Peyer's patch (tissue), 4 donors: ENCODE measurements around the gene MSI2.

Experiments
- POLR2A ChIP-seq, 2 donors: fragments of 450-650 bp; IDR thresholded peaks; one replicate each; pipeline ENCODE4 v1.5.1; 2017; ENCODE audit warnings: antibody characterized with exemption in 2 of 2, mild to moderate bottlenecking in 2 of 2, moderate library complexity in 2 of 2
- TF ChIP-seq, protein P1 (sequence below), 6 experiments: fragments of 450-650 bp in 4 of 6; fragments of 200-600 bp in 2 of 6; sonication (generic) in 1 of 6; IDR thresholded peaks; one replicate each; pipeline ENCODE4 v1.5.1; 2017 to 2019; ENCODE audit warnings: antibody characterized with exemption in 6 of 6, mild to moderate bottlenecking in 3 of 6, moderate library complexity in 1 of 6

DNA sequence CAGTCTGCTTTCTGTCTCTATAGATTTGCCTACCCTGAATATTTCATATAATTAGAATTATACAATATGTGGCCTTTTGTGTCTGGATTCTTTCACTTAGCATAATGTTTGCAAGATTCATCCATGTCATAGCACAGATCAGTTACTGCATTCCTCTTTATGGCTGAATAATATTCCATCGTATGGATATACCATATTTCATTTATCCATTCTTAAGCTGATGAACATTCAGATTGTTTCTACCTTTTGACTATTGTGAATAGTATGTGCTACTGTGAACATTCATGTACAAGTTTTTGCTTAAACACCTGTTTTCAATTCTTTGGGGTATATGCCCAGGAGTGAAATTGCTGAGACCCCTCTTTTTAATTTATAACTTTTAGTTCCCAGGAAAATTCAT, 49.4 kb upstream of the MSI2 start:
- TF ChIP-seq, protein P1, sequence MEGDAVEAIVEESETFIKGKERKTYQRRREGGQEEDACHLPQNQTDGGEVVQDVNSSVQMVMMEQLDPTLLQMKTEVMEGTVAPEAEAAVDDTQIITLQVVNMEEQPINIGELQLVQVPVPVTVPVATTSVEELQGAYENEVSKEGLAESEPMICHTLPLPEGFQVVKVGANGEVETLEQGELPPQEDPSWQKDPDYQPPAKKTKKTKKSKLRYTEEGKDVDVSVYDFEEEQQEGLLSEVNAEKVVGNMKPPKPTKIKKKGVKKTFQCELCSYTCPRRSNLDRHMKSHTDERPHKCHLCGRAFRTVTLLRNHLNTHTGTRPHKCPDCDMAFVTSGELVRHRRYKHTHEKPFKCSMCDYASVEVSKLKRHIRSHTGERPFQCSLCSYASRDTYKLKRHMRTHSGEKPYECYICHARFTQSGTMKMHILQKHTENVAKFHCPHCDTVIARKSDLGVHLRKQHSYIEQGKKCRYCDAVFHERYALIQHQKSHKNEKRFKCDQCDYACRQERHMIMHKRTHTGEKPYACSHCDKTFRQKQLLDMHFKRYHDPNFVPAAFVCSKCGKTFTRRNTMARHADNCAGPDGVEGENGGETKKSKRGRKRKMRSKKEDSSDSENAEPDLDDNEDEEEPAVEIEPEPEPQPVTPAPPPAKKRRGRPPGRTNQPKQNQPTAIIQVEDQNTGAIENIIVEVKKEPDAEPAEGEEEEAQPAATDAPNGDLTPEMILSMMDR (IDR thresholded peaks at IDR 0.05): no peak
- TF ChIP-seq POLR2A (IDR thresholded peaks at IDR 0.05): no peak
